Activated CD4-positive, alpha-beta T cell treated with anti-CD3 and anti-CD28 coated beads, Interleukin-2, amount 10 ng/mL, durations not matched to agents 7 days and 5 days (primary cell): ENCODE results near the gene PCDH10. TPM values are rescaled to one million over a fixed set of nuclear protein-coding genes. Genes with fewer than 3 reads are reported as not detected.

Experiments
- CTCF ChIA-PET: fragments of 350-600 bp; sonication (Branson Sonifier 250); formaldehyde crosslinking; loops from one replicate; lab custom pipeline; 2021; ENCODE audit warnings: antibody characterized with exemption; lab: Charles Lee
- POLR2A ChIA-PET: fragments of 350-600 bp; sonication (Branson Sonifier 250); formaldehyde crosslinking; loops from one replicate; lab custom pipeline; 2021; ENCODE audit warnings: antibody characterized with exemption; lab: Charles Lee
- DNase-seq: peaks from one replicate; pipeline ENCODE4 v3.0.0-alpha.2; 2020
- H3K27ac Mint-ChIP-seq: one replicate; pipeline ENCODE4 v1.8.0; 2021; ENCODE audit warnings: mild to moderate bottlenecking, moderate library complexity, mixed read lengths
- H3K27me3 Mint-ChIP-seq: one replicate; pipeline ENCODE4 v1.8.0; 2021; ENCODE audit warnings: mixed read lengths
- H3K36me3 Mint-ChIP-seq: one replicate; pipeline ENCODE4 v1.8.0; 2021; ENCODE audit warnings: low read depth, mixed read lengths
- H3K4me1 Mint-ChIP-seq: one replicate; pipeline ENCODE4 v1.8.0; 2021; ENCODE audit warnings: mixed read lengths
- H3K4me3 Mint-ChIP-seq: one replicate; pipeline ENCODE4 v1.8.0; 2021; ENCODE audit warnings: mild to moderate bottlenecking, moderate library complexity, mixed read lengths
- H3K9me3 Mint-ChIP-seq: one replicate; pipeline ENCODE4 v1.8.0; 2021; ENCODE audit warnings: mixed read lengths
- total RNA-seq, 2 experiments: library from RNA; stranded (reverse); gene quantifications; one replicate each; pipeline ENCODE4 v1.2.3, GENCODE V29; 2021

PCDH10 gene
- total RNA-seq, 2 experiments from 2014 or later = not detected

- no peaks in the 10 kb centered on the region for H3K36me3 Mint-ChIP-seq
- H3K27me3 Mint-ChIP-seq = peaks cover 45% of the 10 kb centered on the region
- peaks cover 2% of the 10 kb centered on the region for H3K4me1 Mint-ChIP-seq
- ChIA-PET POLR2A (no interaction called here), CTCF (interaction anchor here (1.2 kb wide), 1 partner anchor 12 kb away, joined by 3 read pairs; no protein-coding TSS in a partner anchor)
- DNase-seq = no peak
- no peak overlapping the region for H3K27ac Mint-ChIP-seq
- no peak overlapping the region for H3K4me3 Mint-ChIP-seq
- H3K9me3 Mint-ChIP-seq = no peaks in the 10 kb centered on the region
Measured at GRCh38 chr4:133154725-133155124, 5.6 kb downstream of the PCDH10 start.

DNA sequence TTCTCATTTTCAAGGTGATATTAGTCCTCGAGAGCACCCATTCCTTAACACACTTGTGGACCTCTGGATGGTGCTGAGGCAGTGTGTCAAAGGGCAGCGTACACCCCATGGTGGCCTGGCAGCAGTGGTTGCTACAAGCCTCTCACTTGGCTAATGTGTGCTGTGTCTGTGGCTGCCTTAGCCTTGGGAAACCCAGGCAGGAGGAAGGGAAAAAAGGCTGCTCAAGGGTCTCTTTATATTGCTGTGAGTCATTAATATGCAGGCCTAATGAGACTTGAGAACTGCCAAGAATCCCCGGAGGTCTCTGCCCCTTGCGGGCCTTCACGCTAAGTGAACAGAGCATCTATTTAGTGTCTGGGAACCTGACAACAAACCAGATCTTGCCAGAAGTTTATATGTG is 7.0 kb downstream of the PCDH10 start:
- Mint-ChIP-seq H3K4me1 (peaks cover 2% of the 10 kb centered on the region), H3K36me3 (no peaks in the 10 kb centered on the region), H3K27me3 (peaks cover 32% of the 10 kb centered on the region), H3K27ac (no peak overlapping the region), H3K4me3 (no peak overlapping the region), H3K9me3 (no peaks in the 10 kb centered on the region)
- no peak for DNase-seq
- ChIA-PET CTCF (no interaction called here), POLR2A (no interaction called here)

- Mint-ChIP-seq H3K27me3 (peaks cover 28% of the 10 kb centered on the region), H3K9me3 (no peaks in the 10 kb centered on the region), H3K36me3 (no peaks in the 10 kb centered on the region), H3K27ac (no peak overlapping the region), H3K4me3 (no peak overlapping the region), H3K4me1 (peaks cover 2% of the 10 kb centered on the region)
- ChIA-PET POLR2A (no interaction called here), CTCF (no interaction called here)
- no peak for DNase-seq
Measured at GRCh38 chr4:133156556-133156955, 7.5 kb downstream of the PCDH10 start.

GRCh38 chr4:133157460-133158160 is 8.5 kb downstream of the PCDH10 start:
- no peak overlapping the region for H3K27ac Mint-ChIP-seq
- H3K9me3 Mint-ChIP-seq = no peaks in the 10 kb centered on the region
- H3K36me3 Mint-ChIP-seq = no peaks in the 10 kb centered on the region
- H3K4me3 Mint-ChIP-seq = no peak overlapping the region
- no peaks in the 10 kb centered on the region for H3K4me1 Mint-ChIP-seq
- CTCF ChIA-PET = no interaction called here
- H3K27me3 Mint-ChIP-seq = peaks cover 22% of the 10 kb centered on the region
- DNase-seq = no peak
- POLR2A ChIA-PET = no interaction called here

GRCh38 chr4:133160853-133161252 is 11.8 kb downstream of the PCDH10 start:
- H3K4me3 Mint-ChIP-seq = no peak overlapping the region
- POLR2A ChIA-PET = no interaction called here
- H3K27me3 Mint-ChIP-seq = peaks cover 3% of the 10 kb centered on the region
- H3K27ac Mint-ChIP-seq = no peak overlapping the region
- H3K4me1 Mint-ChIP-seq = no peaks in the 10 kb centered on the region
- no peaks in the 10 kb centered on the region for H3K9me3 Mint-ChIP-seq
- CTCF ChIA-PET = no interaction called here
- no peak for DNase-seq
- H3K36me3 Mint-ChIP-seq = no peaks in the 10 kb centered on the region

GRCh38 chr4:133161570-133162295 is 12.6 kb downstream of the PCDH10 start:
- Mint-ChIP-seq H3K27me3 (peaks cover 3% of the 10 kb centered on the region), H3K4me1 (no peaks in the 10 kb centered on the region), H3K4me3 (no peak overlapping the region), H3K36me3 (no peaks in the 10 kb centered on the region), H3K9me3 (no peaks in the 10 kb centered on the region), H3K27ac (no peak overlapping the region)
- POLR2A ChIA-PET = no interaction called here
- no peak for DNase-seq
- CTCF ChIA-PET = no interaction called here

DNA sequence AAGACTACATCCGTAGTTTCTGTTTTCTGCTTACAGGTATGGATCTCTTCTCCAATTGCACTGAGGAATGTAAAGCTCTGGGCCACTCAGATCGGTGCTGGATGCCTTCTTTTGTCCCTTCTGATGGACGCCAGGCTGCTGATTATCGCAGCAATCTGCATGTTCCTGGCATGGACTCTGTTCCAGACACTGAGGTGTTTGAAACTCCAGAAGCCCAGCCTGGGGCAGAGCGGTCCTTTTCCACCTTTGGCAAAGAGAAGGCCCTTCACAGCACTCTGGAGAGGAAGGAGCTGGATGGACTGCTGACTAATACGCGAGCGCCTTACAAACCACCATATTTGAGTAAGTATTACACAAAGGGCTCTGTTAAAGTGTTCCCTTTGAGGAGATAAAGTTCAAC is 13.8 kb downstream of the PCDH10 start:
- POLR2A ChIA-PET = no interaction called here

GRCh38 chr4:133178956-133179355 is 29.9 kb downstream of the PCDH10 start:
- CTCF ChIA-PET = no interaction called here

More for the DNA sequence above, 13.8 kb downstream of the PCDH10 start:
- CTCF ChIA-PET = no interaction called here
- no peaks in the 10 kb centered on the region for H3K9me3 Mint-ChIP-seq
- no peak for DNase-seq
- no peaks in the 10 kb centered on the region for H3K27me3 Mint-ChIP-seq
- H3K4me3 Mint-ChIP-seq = no peak overlapping the region
- H3K27ac Mint-ChIP-seq = no peak overlapping the region
- no peaks in the 10 kb centered on the region for H3K36me3 Mint-ChIP-seq
- H3K4me1 Mint-ChIP-seq = no peaks in the 10 kb centered on the region

GRCh38 chr4:133186210-133186609 is 37.1 kb downstream of the PCDH10 start:
- ChIA-PET CTCF (no interaction called here), POLR2A (no interaction called here)
- Mint-ChIP-seq H3K4me1 (no peaks in the 10 kb centered on the region), H3K9me3 (no peaks in the 10 kb centered on the region), H3K27ac (no peak overlapping the region), H3K27me3 (no peaks in the 10 kb centered on the region), H3K36me3 (no peaks in the 10 kb centered on the region), H3K4me3 (no peak overlapping the region)
- no peak for DNase-seq

More at GRCh38 chr4:133178956-133179355, 29.9 kb downstream of the PCDH10 start:
- DNase-seq = no peak
- Mint-ChIP-seq H3K27ac (no peak overlapping the region), H3K9me3 (no peaks in the 10 kb centered on the region), H3K4me1 (no peaks in the 10 kb centered on the region), H3K4me3 (no peak overlapping the region), H3K27me3 (no peaks in the 10 kb centered on the region), H3K36me3 (no peaks in the 10 kb centered on the region)
- POLR2A ChIA-PET = no interaction called here

DNA sequence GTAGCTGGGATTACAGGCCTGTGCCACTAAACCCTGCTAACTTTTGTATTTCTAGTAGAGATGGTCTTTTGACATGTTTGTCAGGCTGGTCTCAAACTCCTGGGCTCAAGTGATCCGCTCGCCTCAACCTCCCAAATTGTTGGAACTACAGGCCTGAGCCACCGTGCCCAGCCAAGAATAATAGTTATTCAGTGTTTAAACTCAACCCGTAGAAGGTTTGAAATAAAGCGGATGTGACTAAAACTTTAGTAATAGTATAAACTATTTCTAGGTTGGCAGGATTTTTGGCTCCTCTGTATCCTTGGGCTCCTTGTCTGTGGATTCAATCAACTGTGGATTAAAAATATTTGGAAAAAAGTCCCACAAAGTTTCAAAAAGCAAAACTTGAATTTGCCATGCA is 37.8 kb downstream of the PCDH10 start:
- POLR2A ChIA-PET = no interaction called here
- no peak for DNase-seq
- Mint-ChIP-seq H3K27ac (no peak overlapping the region), H3K36me3 (no peaks in the 10 kb centered on the region), H3K4me3 (no peak overlapping the region), H3K27me3 (no peaks in the 10 kb centered on the region), H3K4me1 (no peaks in the 10 kb centered on the region), H3K9me3 (no peaks in the 10 kb centered on the region)
- CTCF ChIA-PET = no interaction called here

DNA sequence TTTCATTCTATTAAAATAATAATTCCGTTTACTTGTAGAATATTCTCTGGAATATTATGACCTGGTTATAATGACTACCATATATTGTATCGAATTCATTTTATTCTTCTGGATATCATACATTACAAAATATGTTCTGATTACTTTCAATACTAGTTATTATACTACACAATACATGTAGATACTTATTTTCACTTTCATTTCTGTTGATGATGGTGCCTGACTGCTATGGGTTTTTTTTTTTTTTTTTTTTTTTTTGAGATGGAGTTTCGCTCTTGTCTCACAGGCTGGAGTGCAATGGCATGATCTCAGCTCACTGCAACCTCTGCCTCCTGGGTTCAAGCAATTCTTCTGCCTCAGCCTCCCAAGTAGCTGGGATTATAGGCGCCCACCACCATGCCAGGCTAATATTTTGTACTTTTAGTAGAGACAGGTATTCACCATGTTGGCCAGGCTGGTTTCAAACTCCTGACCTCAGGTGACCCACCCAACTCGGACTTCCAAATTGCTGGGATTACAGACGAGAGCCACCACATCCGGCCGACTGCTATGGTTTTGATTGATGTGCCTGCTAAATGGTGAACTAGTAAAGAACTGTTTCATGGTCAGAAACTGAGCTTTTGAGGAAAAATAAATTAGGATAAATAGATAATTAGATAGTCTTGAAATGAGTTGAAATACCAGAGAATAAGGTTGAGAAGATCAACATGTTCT is 39.5 kb downstream of the PCDH10 start:
- no peak overlapping the region for H3K27ac Mint-ChIP-seq
- POLR2A ChIA-PET = no interaction called here
- no peaks in the 10 kb centered on the region for H3K36me3 Mint-ChIP-seq
- CTCF ChIA-PET = no interaction called here
- no peak for DNase-seq
- H3K9me3 Mint-ChIP-seq = no peaks in the 10 kb centered on the region
- no peaks in the 10 kb centered on the region for H3K27me3 Mint-ChIP-seq
- no peak overlapping the region for H3K4me3 Mint-ChIP-seq
- no peaks in the 10 kb centered on the region for H3K4me1 Mint-ChIP-seq

DNA sequence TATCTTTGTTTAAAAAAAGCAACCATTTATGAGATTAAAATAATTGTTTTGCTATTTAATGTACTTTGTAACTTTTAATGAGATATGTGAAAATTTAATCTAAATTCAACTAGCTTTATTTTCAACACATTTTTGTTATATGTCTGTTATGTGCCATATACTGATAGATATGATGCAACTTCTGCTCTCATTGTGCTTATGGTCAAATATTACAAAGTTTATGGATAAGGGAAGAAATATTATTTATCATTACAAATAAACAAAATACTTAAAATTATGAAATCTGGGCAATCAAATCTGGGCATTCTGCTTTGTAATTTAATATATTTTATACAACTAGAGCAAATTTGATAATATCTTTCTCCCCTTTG is 40.0 kb downstream of the PCDH10 start:
- CTCF ChIA-PET = no interaction called here

GRCh38 chr4:133190098-133190497 is 41.0 kb downstream of the PCDH10 start:
- CTCF ChIA-PET = no interaction called here
- Mint-ChIP-seq H3K27ac (no peak overlapping the region), H3K4me3 (no peak overlapping the region)

More for the DNA sequence above, 40.0 kb downstream of the PCDH10 start:
- H3K4me3 Mint-ChIP-seq = no peak overlapping the region
- no peaks in the 10 kb centered on the region for H3K27me3 Mint-ChIP-seq
- no peaks in the 10 kb centered on the region for H3K4me1 Mint-ChIP-seq
- no peaks in the 10 kb centered on the region for H3K36me3 Mint-ChIP-seq
- DNase-seq = no peak
- H3K9me3 Mint-ChIP-seq = no peaks in the 10 kb centered on the region
- no peak overlapping the region for H3K27ac Mint-ChIP-seq
- POLR2A ChIA-PET = no interaction called here

More at GRCh38 chr4:133190098-133190497, 41.0 kb downstream of the PCDH10 start:
- no peak for DNase-seq
- POLR2A ChIA-PET = no interaction called here
- no peaks in the 10 kb centered on the region for H3K27me3 Mint-ChIP-seq
- H3K4me1 Mint-ChIP-seq = no peaks in the 10 kb centered on the region
- H3K36me3 Mint-ChIP-seq = no peaks in the 10 kb centered on the region
- no peaks in the 10 kb centered on the region for H3K9me3 Mint-ChIP-seq
